SK-N-SH (cell line): ENCODE measurements around the gene PPIL1.

ENCODE experiments used
- CTCF ChIP-seq: fragments of 200-600 bp; sonication (generic); IDR thresholded peaks from 2 replicates; pipeline ENCODE4 v1.6.1; 2017; ENCODE audit warnings: antibody characterized with exemption, mild to moderate bottlenecking, moderate library complexity
- MAX ChIP-seq: IDR thresholded peaks from 2 replicates; pipeline ENCODE4 v1.4.0; 2012; ENCODE audit warnings: low read depth

GRCh38 chr6:36844232-36845170 lies 30.1 kb downstream of the PPIL1 start:
- TF ChIP-seq MAX (no peak), CTCF (no peak)
